Lung (tissue), 12 donors: ENCODE results near the gene ACP1. TPM values are rescaled to one million over a fixed set of nuclear protein-coding genes. Genes with fewer than 3 reads are reported as not detected.

Experiments
- ATAC-seq: fragments of 200-7000 bp; cut with Tn5 transposase; one replicate; pipeline ENCODE4 v1.9.1; 2020; ENCODE audit warnings: moderate number of reproducible peaks; ENCODE audit not compliant: insufficient read depth, low FRiP score
- DNase-seq, 3 donors: peaks; one replicate each; pipeline ENCODE4 v3.0.0-alpha.2; 2013 to 2017
- H3K27ac ChIP-seq, 2 donors: one replicate each; pipeline ENCODE4 v1.5.1; 2013; ENCODE audit warnings: mild to moderate bottlenecking in 2 of 2, moderate library complexity in 2 of 2, control low read depth in 1 of 2, inconsistent platforms in 1 of 2, low read depth in 1 of 2, low read length in 1 of 2
- H3K27me3 ChIP-seq, 3 donors: one replicate each; pipeline ENCODE4 v1.5.1; 2013; ENCODE audit warnings: low read length in 2 of 3; ENCODE audit not compliant: control insufficient read depth in 3 of 3, insufficient read depth in 3 of 3
- H3K36me3 ChIP-seq, 4 donors: one replicate each; pipeline ENCODE4 v1.5.1; 2013; ENCODE audit warnings: low read length in 4 of 4, mild to moderate bottlenecking in 1 of 4, moderate library complexity in 1 of 4; ENCODE audit not compliant: control insufficient read depth in 4 of 4, insufficient read depth in 4 of 4
- H3K4me1 ChIP-seq, 5 donors: one replicate each; pipeline ENCODE4 v1.5.1; 2013; ENCODE audit warnings: low read length in 5 of 5, mild to moderate bottlenecking in 2 of 5, moderate library complexity in 1 of 5; ENCODE audit not compliant: control insufficient read depth in 5 of 5, insufficient read depth in 5 of 5
- H3K4me3 ChIP-seq: one replicate; pipeline ENCODE4 v1.5.1; 2013; ENCODE audit warnings: mild to moderate bottlenecking, control low read depth, moderate library complexity
- H3K9ac ChIP-seq, 2 donors: one replicate each; pipeline ENCODE4 v1.5.1; 2013; ENCODE audit warnings: low read length in 2 of 2, control low read depth in 1 of 2; ENCODE audit not compliant: insufficient read depth in 1 of 2
- H3K9me3 ChIP-seq, 4 donors: one replicate each; pipeline ENCODE4 v1.5.1; 2013; ENCODE audit warnings: low read length in 3 of 4, mild to moderate bottlenecking in 1 of 4, moderate library complexity in 1 of 4; ENCODE audit not compliant: control insufficient read depth in 4 of 4, insufficient read depth in 3 of 4
- WGBS, 2 donors: extraction: QIAGEN DNeasy Blood & Tissue Kit; methylation state at CpG; one replicate each; pipeline ENCODE4 v1.1.7; 2013; 5-methylcytosine and 5-hydroxymethylcytosine counted together
- polyA plus RNA-seq, 2 donors: library from polyadenylated mRNA; stranded (reverse); fragments of 200-250 nt; gene quantifications; one replicate each; pipeline ENCODE4 v1.2.1, GENCODE V29; 2013
- total RNA-seq, 2 donors: library from RNA; depleted of rRNA in 1 of 2; stranded (reverse); fragments of >200 nt in 1 of 2; gene quantifications; one replicate each; pipeline ENCODE4 v1.2.1, GENCODE V29; 2014 to 2021
- TF ChIP-seq, protein P1 (sequence below): IDR thresholded peaks from 2 replicates; pipeline ENCODE4 v1.5.1; 2012; ENCODE audit warnings: mild to moderate bottlenecking; ENCODE audit errors: control extremely low read depth, extremely low read depth
- donor health status: control.
- donor health status: control.
- donor health status: Bipolar disorder and iron deficiency.
- donor health status: healthy.
- donor health status: DM: yes; HTN: yes; CAD: no.

The ACP1 gene
- total and polyA plus RNA-seq, 4 donors, result 66.0 to 136 (median 75.0) TPM

DNA sequence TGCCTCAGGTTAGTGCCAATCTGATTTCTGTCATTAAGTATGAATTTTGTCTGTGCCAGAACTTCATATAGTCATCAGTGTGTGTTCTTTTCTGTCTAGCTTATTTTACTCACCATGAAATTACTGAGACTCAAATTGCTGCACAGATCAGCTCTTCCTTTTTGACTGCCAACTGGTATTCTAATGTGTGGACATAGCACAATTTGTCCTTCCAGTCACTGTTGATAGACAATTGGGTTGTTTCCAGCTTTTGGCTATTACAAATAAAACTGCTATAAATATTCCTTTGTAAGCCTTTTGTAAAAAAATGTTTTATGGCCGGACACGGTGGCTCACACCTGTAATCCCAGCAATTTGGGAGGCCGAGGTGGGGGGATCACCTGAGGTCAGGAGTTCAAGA, 8.7 kb upstream of the ACP1 start:
- Histone ChIP-seq H3K4me1 (peaks cover 0 to 11% (median 6%) of the 10 kb centered on the region in 5 donors), H3K27ac (no peak overlapping the region), H3K4me3 (no peak overlapping the region), H3K27me3 (no peaks in the 10 kb centered on the region), H3K9me3 (peaks cover 0 to 3% (median 0%) of the 10 kb centered on the region in 4 donors), H3K9ac (no peak overlapping the region), H3K36me3 (peaks cover 3 to 11% (median 4%) of the 10 kb centered on the region in 4 donors)
- TF ChIP-seq, protein P1, sequence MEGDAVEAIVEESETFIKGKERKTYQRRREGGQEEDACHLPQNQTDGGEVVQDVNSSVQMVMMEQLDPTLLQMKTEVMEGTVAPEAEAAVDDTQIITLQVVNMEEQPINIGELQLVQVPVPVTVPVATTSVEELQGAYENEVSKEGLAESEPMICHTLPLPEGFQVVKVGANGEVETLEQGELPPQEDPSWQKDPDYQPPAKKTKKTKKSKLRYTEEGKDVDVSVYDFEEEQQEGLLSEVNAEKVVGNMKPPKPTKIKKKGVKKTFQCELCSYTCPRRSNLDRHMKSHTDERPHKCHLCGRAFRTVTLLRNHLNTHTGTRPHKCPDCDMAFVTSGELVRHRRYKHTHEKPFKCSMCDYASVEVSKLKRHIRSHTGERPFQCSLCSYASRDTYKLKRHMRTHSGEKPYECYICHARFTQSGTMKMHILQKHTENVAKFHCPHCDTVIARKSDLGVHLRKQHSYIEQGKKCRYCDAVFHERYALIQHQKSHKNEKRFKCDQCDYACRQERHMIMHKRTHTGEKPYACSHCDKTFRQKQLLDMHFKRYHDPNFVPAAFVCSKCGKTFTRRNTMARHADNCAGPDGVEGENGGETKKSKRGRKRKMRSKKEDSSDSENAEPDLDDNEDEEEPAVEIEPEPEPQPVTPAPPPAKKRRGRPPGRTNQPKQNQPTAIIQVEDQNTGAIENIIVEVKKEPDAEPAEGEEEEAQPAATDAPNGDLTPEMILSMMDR, result no peak
- DNase-seq (no peak), ATAC-seq (no peak)
- 75 to 90% methylated on average over 3 of the region's 3 CpGs for WGBS, 2 donors

GRCh38 chr2:257429-257828, 7.3 kb upstream of the ACP1 start:
- no peaks in the 10 kb centered on the region for H3K27me3 ChIP-seq
- peaks cover 0 to 3% (median 0%) of the 10 kb centered on the region in 4 donors for H3K9me3 ChIP-seq
- H3K4me3 ChIP-seq, result no peak overlapping the region
- DNase-seq (no peak), ATAC-seq (no peak)
- no peak overlapping the region for H3K27ac ChIP-seq
- TF ChIP-seq, protein P1, result no peak
- peaks cover 0 to 3% (median 1%) of the 10 kb centered on the region in 4 donors for H3K36me3 ChIP-seq
- WGBS, 2 donors, result 68 to 83% methylated on average over 3 of the region's 3 CpGs
- H3K9ac ChIP-seq, result no peak overlapping the region
- H3K4me1 ChIP-seq, result peaks cover 0 to 15% (median 7%) of the 10 kb centered on the region in 5 donors

- no peak overlapping the region for H3K27ac ChIP-seq
- TF ChIP-seq, protein P1, result no peak
- H3K4me3 ChIP-seq, result no peak overlapping the region
- H3K27me3 ChIP-seq, result no peaks in the 10 kb centered on the region
- no peak overlapping the region for H3K9ac ChIP-seq
- H3K9me3 ChIP-seq, result peaks cover 0 to 3% (median 0%) of the 10 kb centered on the region in 4 donors
- peaks cover 0 to 16% (median 7%) of the 10 kb centered on the region in 5 donors for H3K4me1 ChIP-seq
- WGBS, 2 donors, result 97 to 100% methylated on average over 2 of the region's 2 CpGs
- no peak for DNase-seq
- no peak for ATAC-seq
- H3K36me3 ChIP-seq, result peaks cover 0 to 3% (median 1%) of the 10 kb centered on the region in 4 donors
Measured at GRCh38 chr2:257842-258241, 6.9 kb upstream of the ACP1 start.

DNA sequence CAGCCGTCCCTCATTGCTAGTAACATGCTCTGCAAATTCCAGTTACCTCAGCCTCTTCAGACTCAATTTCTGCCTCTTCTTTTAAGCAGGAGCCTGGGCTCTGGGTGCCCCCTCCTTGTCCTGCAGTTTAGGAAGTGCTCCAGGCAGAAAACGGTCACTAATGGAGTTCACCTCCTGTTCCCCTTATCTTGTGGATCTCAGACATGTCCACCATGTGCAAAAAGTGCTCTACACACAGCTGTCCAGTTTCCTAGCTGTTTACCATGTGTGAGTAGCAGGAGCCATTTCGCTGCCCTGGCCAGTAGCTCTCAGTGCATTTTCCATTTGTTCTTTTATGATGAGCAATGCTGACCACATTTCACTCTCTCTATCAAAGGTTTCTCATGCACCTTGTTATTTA, 5.8 kb upstream of the ACP1 start:
- Histone ChIP-seq H3K36me3 (peaks cover 0 to 3% (median 1%) of the 10 kb centered on the region in 4 donors), H3K4me1 (peaks cover 5 to 26% (median 10%) of the 10 kb centered on the region in 5 donors), H3K4me3 (no peak overlapping the region), H3K9me3 (peaks cover 0 to 3% (median 0%) of the 10 kb centered on the region in 4 donors), H3K9ac (no peak overlapping the region), H3K27ac (no peak overlapping the region), H3K27me3 (no peaks in the 10 kb centered on the region)
- WGBS, 2 donors, result 84 to 89% methylated on average over 3 of the region's 3 CpGs
- TF ChIP-seq, protein P1, result no peak
- ATAC-seq (no peak), DNase-seq (no peak)
